GM18907 (cell line): ENCODE measurements around the gene DDOST.
"Not testable (repeated sequence)": the region's sequence is repeated elsewhere in the genome, so short reads cannot be mapped to it uniquely, and the experiment has no call there.

Source experiments
- ATAC-seq: cut with Tn5 transposase; IDR thresholded peaks from one replicate; pipeline ENCODE4 v1.9.1; 2021; ENCODE audit warnings: mild to moderate bottlenecking, moderate library complexity; ENCODE audit not compliant: unreplicated experiment

Gene DDOST

GRCh38 chr1:20693623-20694022, 32.5 kb upstream of the DDOST start:
- no peak for ATAC-seq

GRCh38 chr1:20691872-20692271, 30.7 kb upstream of the DDOST start:
- no peak for ATAC-seq

- no peak for ATAC-seq
These were observed 28.5 kb upstream of the DDOST start for GRCh38 chr1:20689645-20690056.

GRCh38 chr1:20686883-20687725, 25.9 kb upstream of the DDOST start:
- ATAC-seq: no peak

- no peak for ATAC-seq
These were observed 24.6 kb upstream of the DDOST start for GRCh38 chr1:20685741-20686140.

GRCh38 chr1:20685099-20685662, 24.0 kb upstream of the DDOST start:
- ATAC-seq: no peak

GRCh38 chr1:20684651-20685050, 23.5 kb upstream of the DDOST start:
- no peak for ATAC-seq

- ATAC-seq: no peak
These were observed 23.0 kb upstream of the DDOST start for GRCh38 chr1:20684050-20684620.

GRCh38 chr1:20683614-20684013, 22.4 kb upstream of the DDOST start:
- no peak for ATAC-seq

- ATAC-seq: no peak
These were observed 21.5 kb upstream of the DDOST start for GRCh38 chr1:20682571-20683236.

- ATAC-seq: no peak
These were observed 20.8 kb upstream of the DDOST start for GRCh38 chr1:20681999-20682398.

GRCh38 chr1:20680269-20680668, 19.1 kb upstream of the DDOST start:
- ATAC-seq: no peak

GRCh38 chr1:20678599-20678998, 17.4 kb upstream of the DDOST start:
- no peak for ATAC-seq

- not testable (repeated sequence) for ATAC-seq
These were observed 12.5 kb upstream of the DDOST start for GRCh38 chr1:20673626-20674025.

GRCh38 chr1:20672265-20672632, 11.1 kb upstream of the DDOST start:
- no peak for ATAC-seq

- no peak for ATAC-seq
These were observed 9.8 kb upstream of the DDOST start for GRCh38 chr1:20670936-20671335.

- no peak for ATAC-seq
These were observed 7.4 kb upstream of the DDOST start for GRCh38 chr1:20668581-20668980.

- ATAC-seq: no peak
These were observed 5.6 kb upstream of the DDOST start for GRCh38 chr1:20666804-20667203.

GRCh38 chr1:20666146-20666545, 5.0 kb upstream of the DDOST start:
- no peak for ATAC-seq

- ATAC-seq: no peak
These were observed 4.6 kb upstream of the DDOST start for GRCh38 chr1:20665726-20666125.

- ATAC-seq: no peak
These were observed 3.0 kb upstream of the DDOST start for GRCh38 chr1:20663969-20664715.
